ENCODE measurements around the gene CENPV.

The CENPV gene

GRCh38 chr17:16346721-16347271, 6.5 kb downstream of the CENPV start:
- no peak overlapping the region for H3K27ac Mint-ChIP-seq
- peaks cover 82% of the 10 kb centered on the region for H3K36me3 Mint-ChIP-seq (ENCODE audit: low read depth)
- H3K4me3 Mint-ChIP-seq, result no peak overlapping the region

GRCh38 chr17:16345565-16345964, 7.7 kb downstream of the CENPV start:
- Mint-ChIP-seq H3K4me3 (no peak overlapping the region), H3K9me3 (no peaks in the 10 kb centered on the region), H3K4me1 (ENCODE audit: low read depth) (peaks cover 5% of the 10 kb centered on the region), H3K27ac (no peak overlapping the region), H3K27me3 (no peaks in the 10 kb centered on the region), H3K36me3 (ENCODE audit: low read depth) (peaks cover 78% of the 10 kb centered on the region)
- no peak for DNase-seq

More at GRCh38 chr17:16346721-16347271, 6.5 kb downstream of the CENPV start:
- peaks cover 15% of the 10 kb centered on the region for H3K4me1 Mint-ChIP-seq (ENCODE audit: low read depth)
- H3K9me3 Mint-ChIP-seq, result no peaks in the 10 kb centered on the region
- H3K27me3 Mint-ChIP-seq, result no peaks in the 10 kb centered on the region
- DNase-seq, result no peak

GRCh38 chr17:16343569-16343968, 9.7 kb downstream of the CENPV start:
- peaks cover 67% of the 10 kb centered on the region for H3K36me3 Mint-ChIP-seq (ENCODE audit: low read depth)

GRCh38 chr17:16342979-16343378, 10.3 kb downstream of the CENPV start:
- no peak overlapping the region for H3K27ac Mint-ChIP-seq

More at GRCh38 chr17:16343569-16343968, 9.7 kb downstream of the CENPV start:
- Mint-ChIP-seq H3K9me3 (no peaks in the 10 kb centered on the region), H3K27me3 (no peaks in the 10 kb centered on the region), H3K4me3 (no peak overlapping the region), H3K4me1 (ENCODE audit: low read depth) (no peaks in the 10 kb centered on the region), H3K27ac (peak overlapping the region; percentile 56)
- DNase-seq, result no peak

GRCh38 chr17:16339959-16340358, 13.3 kb downstream of the CENPV start:
- Mint-ChIP-seq H3K27me3 (no peaks in the 10 kb centered on the region), H3K4me3 (no peak overlapping the region), H3K9me3 (no peaks in the 10 kb centered on the region), H3K27ac (no peak overlapping the region), H3K4me1 (ENCODE audit: low read depth) (no peaks in the 10 kb centered on the region), H3K36me3 (ENCODE audit: low read depth) (peaks cover 40% of the 10 kb centered on the region)
- no peak for DNase-seq

More at GRCh38 chr17:16342979-16343378, 10.3 kb downstream of the CENPV start:
- no peaks in the 10 kb centered on the region for H3K4me1 Mint-ChIP-seq (ENCODE audit: low read depth)
- peaks cover 63% of the 10 kb centered on the region for H3K36me3 Mint-ChIP-seq (ENCODE audit: low read depth)
- no peak overlapping the region for H3K4me3 Mint-ChIP-seq
- H3K27me3 Mint-ChIP-seq, result no peaks in the 10 kb centered on the region
- no peak for DNase-seq
- H3K9me3 Mint-ChIP-seq, result no peaks in the 10 kb centered on the region

- Mint-ChIP-seq H3K4me1 (ENCODE audit: low read depth) (no peaks in the 10 kb centered on the region), H3K4me3 (no peak overlapping the region), H3K36me3 (ENCODE audit: low read depth) (peaks cover 39% of the 10 kb centered on the region), H3K9me3 (no peaks in the 10 kb centered on the region), H3K27me3 (no peaks in the 10 kb centered on the region), H3K27ac (no peak overlapping the region)
- DNase-seq, result no peak
Observed at GRCh38 chr17:16339402-16339801, 13.9 kb downstream of the CENPV start.

GRCh38 chr17:16338391-16338790, 14.9 kb downstream of the CENPV start:
- Mint-ChIP-seq H3K36me3 (ENCODE audit: low read depth) (peaks cover 29% of the 10 kb centered on the region), H3K27me3 (no peaks in the 10 kb centered on the region), H3K27ac (no peak overlapping the region), H3K4me1 (ENCODE audit: low read depth) (no peaks in the 10 kb centered on the region), H3K9me3 (no peaks in the 10 kb centered on the region), H3K4me3 (no peak overlapping the region)
- no peak for DNase-seq

GRCh38 chr17:16329519-16330271, 23.6 kb downstream of the CENPV start:
- H3K27me3 Mint-ChIP-seq, result no peaks in the 10 kb centered on the region
- no peak for DNase-seq
- no peaks in the 10 kb centered on the region for H3K4me1 Mint-ChIP-seq (ENCODE audit: low read depth)
- H3K4me3 Mint-ChIP-seq, result no peak overlapping the region
- no peak overlapping the region for H3K27ac Mint-ChIP-seq
- no peaks in the 10 kb centered on the region for H3K9me3 Mint-ChIP-seq
- H3K36me3 Mint-ChIP-seq (ENCODE audit: low read depth), result peaks cover 30% of the 10 kb centered on the region

GRCh38 chr17:16328997-16329396, 24.3 kb downstream of the CENPV start:
- no peaks in the 10 kb centered on the region for H3K27me3 Mint-ChIP-seq
- no peaks in the 10 kb centered on the region for H3K4me1 Mint-ChIP-seq (ENCODE audit: low read depth)
- no peaks in the 10 kb centered on the region for H3K9me3 Mint-ChIP-seq
- no peak overlapping the region for H3K27ac Mint-ChIP-seq
- no peak for DNase-seq
- H3K4me3 Mint-ChIP-seq, result no peak overlapping the region
- H3K36me3 Mint-ChIP-seq (ENCODE audit: low read depth), result peaks cover 34% of the 10 kb centered on the region

GRCh38 chr17:16327018-16327417, 26.3 kb downstream of the CENPV start:
- Mint-ChIP-seq H3K36me3 (ENCODE audit: low read depth) (peaks cover 45% of the 10 kb centered on the region), H3K27me3 (no peaks in the 10 kb centered on the region), H3K27ac (no peak overlapping the region), H3K4me1 (ENCODE audit: low read depth) (no peaks in the 10 kb centered on the region), H3K9me3 (no peaks in the 10 kb centered on the region), H3K4me3 (no peak overlapping the region)
- no peak for DNase-seq

- Mint-ChIP-seq H3K27me3 (no peaks in the 10 kb centered on the region), H3K4me3 (no peak overlapping the region), H3K4me1 (ENCODE audit: low read depth) (no peaks in the 10 kb centered on the region), H3K27ac (no peak overlapping the region), H3K9me3 (no peaks in the 10 kb centered on the region), H3K36me3 (ENCODE audit: low read depth) (peaks cover 51% of the 10 kb centered on the region)
- no peak for DNase-seq
Observed at GRCh38 chr17:16325964-16326363, 27.3 kb downstream of the CENPV start.

GRCh38 chr17:16322636-16323035, 30.6 kb downstream of the CENPV start:
- DNase-seq, result no peak
- no peaks in the 10 kb centered on the region for H3K9me3 Mint-ChIP-seq
- H3K4me3 Mint-ChIP-seq, result no peak overlapping the region
- no peaks in the 10 kb centered on the region for H3K27me3 Mint-ChIP-seq
- H3K27ac Mint-ChIP-seq, result no peak overlapping the region
- no peaks in the 10 kb centered on the region for H3K4me1 Mint-ChIP-seq (ENCODE audit: low read depth)
- peaks cover 57% of the 10 kb centered on the region for H3K36me3 Mint-ChIP-seq (ENCODE audit: low read depth)

- Mint-ChIP-seq H3K36me3 (ENCODE audit: low read depth) (peaks cover 56% of the 10 kb centered on the region), H3K4me1 (ENCODE audit: low read depth) (no peaks in the 10 kb centered on the region), H3K27me3 (no peaks in the 10 kb centered on the region), H3K4me3 (no peak overlapping the region), H3K9me3 (no peaks in the 10 kb centered on the region), H3K27ac (no peak overlapping the region)
- DNase-seq, result no peak
Observed at GRCh38 chr17:16319969-16320368, 33.3 kb downstream of the CENPV start.

GRCh38 chr17:16314859-16315258, 38.4 kb downstream of the CENPV start:
- H3K4me1 Mint-ChIP-seq (ENCODE audit: low read depth), result peaks cover 9% of the 10 kb centered on the region
- H3K9me3 Mint-ChIP-seq, result no peaks in the 10 kb centered on the region
- DNase-seq, result no peak
- H3K27ac Mint-ChIP-seq, result no peak overlapping the region
- H3K36me3 Mint-ChIP-seq (ENCODE audit: low read depth), result peaks cover 66% of the 10 kb centered on the region
- H3K4me3 Mint-ChIP-seq, result no peak overlapping the region
- no peaks in the 10 kb centered on the region for H3K27me3 Mint-ChIP-seq

- no peak overlapping the region for H3K27ac Mint-ChIP-seq
- H3K4me3 Mint-ChIP-seq, result no peak overlapping the region
Observed at GRCh38 chr17:16314189-16314588, 39.1 kb downstream of the CENPV start.

More at GRCh38 chr17:16314189-16314588, 39.1 kb downstream of the CENPV start:
- DNase-seq, result no peak
- Mint-ChIP-seq H3K4me1 (ENCODE audit: low read depth) (peaks cover 9% of the 10 kb centered on the region), H3K36me3 (ENCODE audit: low read depth) (peaks cover 65% of the 10 kb centered on the region), H3K27me3 (no peaks in the 10 kb centered on the region), H3K9me3 (no peaks in the 10 kb centered on the region)

All from activated T-cell treated with anti-CD3 and anti-CD28 coated beads, Interleukin-2, amount 50 U/mL, for 24 hours (primary cell).